ENCODE measurements around the gene MLXIPL. TPM values are rescaled to one million over a fixed set of nuclear protein-coding genes. Genes with fewer than 3 reads are reported as not detected.

The MLXIPL gene
- total RNA-seq, 2 experiments from 2014 or later: not detected

- CTCF ChIA-PET (ENCODE audit: unreplicated experiment): interaction anchor here (0.5 kb wide), 1 partner anchor 55 kb away, joined by 5 read pairs; no protein-coding TSS in a partner anchor
Observed at GRCh38 chr7:73596191-73597065, 27.9 kb downstream of the MLXIPL start.

GRCh38 chr7:73595358-73595757 is 29.0 kb downstream of the MLXIPL start:
- BruUV-seq (replicated peaks): no TSS peak
- intact Hi-C loops (cut with micrococcal nuclease; ENCODE audit: unreplicated experiment): no loop called here
- Histone ChIP-seq H3K27ac (ENCODE audit: low read depth, low read length, poor library complexity, severe bottlenecking) (no peak overlapping the region), H3K4me2 (ENCODE audit: low read length) (no peak overlapping the region), H3K4me1 (ENCODE audit: insufficient read depth, low read length, poor library complexity, severe bottlenecking) (no peaks in the 10 kb centered on the region), H3K4me3 (ENCODE audit: low read depth, low read length, poor library complexity, severe bottlenecking) (no peak overlapping the region), H3K79me2 (ENCODE audit: insufficient read depth, low read depth, low read length) (no peaks in the 10 kb centered on the region), H3K9me3 (ENCODE audit: low read length) (no peaks in the 10 kb centered on the region), H3K36me3 (ENCODE audit: insufficient read depth, low read length) (no peaks in the 10 kb centered on the region), H3K9me2 (ENCODE audit: insufficient read depth, low read length) (no peaks in the 10 kb centered on the region), H2AFZ (ENCODE audit: low read length) (no peak overlapping the region), H4K20me1 (ENCODE audit: insufficient read depth, low read length) (no peaks in the 10 kb centered on the region)
- POLR2A ChIA-PET: no interaction called here
- CTCF ChIA-PET (ENCODE audit: unreplicated experiment): no interaction called here
- no peak for DNase-seq (ENCODE audit: low spot score)
- no peak for TF ChIP-seq CTCF (conservative IDR thresholded peaks at IDR 0.05; ENCODE audit: low read length)
- TF ChIP-seq EZH2phosphoT487 (IDR thresholded peaks at IDR 0.05; ENCODE audit: borderline replicate concordance, low read depth, low read length): no peak

More at GRCh38 chr7:73596191-73597065, 27.9 kb downstream of the MLXIPL start:
- Histone ChIP-seq H3K9me2 (ENCODE audit: insufficient read depth, low read length) (no peaks in the 10 kb centered on the region), H4K20me1 (ENCODE audit: insufficient read depth, low read length) (no peaks in the 10 kb centered on the region), H2AFZ (ENCODE audit: low read length) (no peak overlapping the region), H3K79me2 (ENCODE audit: insufficient read depth, low read depth, low read length) (no peaks in the 10 kb centered on the region), H3K4me1 (ENCODE audit: insufficient read depth, low read length, poor library complexity, severe bottlenecking) (no peaks in the 10 kb centered on the region), H3K36me3 (ENCODE audit: insufficient read depth, low read length) (no peaks in the 10 kb centered on the region), H3K27ac (ENCODE audit: low read depth, low read length, poor library complexity, severe bottlenecking) (no peak overlapping the region), H3K4me2 (ENCODE audit: low read length) (no peak overlapping the region), H3K4me3 (ENCODE audit: low read depth, low read length, poor library complexity, severe bottlenecking) (no peak overlapping the region), H3K9me3 (ENCODE audit: low read length) (no peaks in the 10 kb centered on the region)
- no TSS peak for BruUV-seq (replicated peaks)
- POLR2A ChIA-PET: interaction anchor here (0.7 kb wide), 1 partner anchor 146 kb away, joined by 4 read pairs; no protein-coding TSS in a partner anchor
- TF ChIP-seq CTCF (conservative IDR thresholded peaks at IDR 0.05; ENCODE audit: low read length) (no peak), EZH2phosphoT487 (IDR thresholded peaks at IDR 0.05; ENCODE audit: borderline replicate concordance, low read depth, low read length) (no peak)
- intact Hi-C loops (cut with micrococcal nuclease; ENCODE audit: unreplicated experiment): no loop called here
- DNase-seq (ENCODE audit: low spot score): no peak
